Endothelial cell (in vitro differentiated cells): Measurements from ENCODE around the gene ZPBP2. TPM values are rescaled to one million over a fixed set of nuclear protein-coding genes. Genes with fewer than 3 reads are reported as not detected.

Experiments used
- DNase-seq: peaks from one replicate; pipeline ENCODE4 v3.0.0; 2021; ENCODE audit warnings: low spot score
- H3K27ac Mint-ChIP-seq: one replicate; pipeline ENCODE4 v1.8.0; 2021; ENCODE audit warnings: mixed read lengths, inconsistent platforms; ENCODE audit not compliant: unreplicated experiment
- H3K27me3 Mint-ChIP-seq: one replicate; pipeline ENCODE4 v1.8.0; 2021; ENCODE audit warnings: mild to moderate bottlenecking, moderate library complexity, mixed read lengths, inconsistent platforms; ENCODE audit not compliant: unreplicated experiment
- H3K36me3 Mint-ChIP-seq: one replicate; pipeline ENCODE4 v1.8.0; 2021; ENCODE audit warnings: mild to moderate bottlenecking, low read depth, mixed read lengths, inconsistent platforms; ENCODE audit not compliant: unreplicated experiment
- H3K4me1 Mint-ChIP-seq: one replicate; pipeline ENCODE4 v1.8.0; 2021; ENCODE audit warnings: mild to moderate bottlenecking, mixed read lengths, inconsistent platforms; ENCODE audit not compliant: unreplicated experiment
- H3K4me3 Mint-ChIP-seq: one replicate; pipeline ENCODE4 v1.8.0; 2021; ENCODE audit warnings: mild to moderate bottlenecking, mixed read lengths, inconsistent platforms; ENCODE audit not compliant: unreplicated experiment
- H3K9me3 Mint-ChIP-seq: one replicate; pipeline ENCODE4 v1.8.0; 2021; ENCODE audit warnings: mixed read lengths, inconsistent platforms; ENCODE audit not compliant: unreplicated experiment
- CTCF ChIP-seq: fragments of 200-600 bp; sonication (generic); IDR thresholded peaks from one replicate; pipeline ENCODE4 v1.5.0; 2021; ENCODE audit warnings: antibody characterized with exemption; ENCODE audit not compliant: unreplicated experiment
- total RNA-seq: library from RNA; stranded (reverse); fragmentation: NEBNext Ultra II Directional; extraction: Animal tissue kit (Norgen Biotek cat#: 25700); gene quantifications from one replicate; pipeline ENCODE4 v1.2.1, GENCODE V29; 2021; ENCODE audit not compliant: unreplicated experiment

ZPBP2 gene
- total RNA-seq, 1 donor from 2014 or later: not detected

DNA sequence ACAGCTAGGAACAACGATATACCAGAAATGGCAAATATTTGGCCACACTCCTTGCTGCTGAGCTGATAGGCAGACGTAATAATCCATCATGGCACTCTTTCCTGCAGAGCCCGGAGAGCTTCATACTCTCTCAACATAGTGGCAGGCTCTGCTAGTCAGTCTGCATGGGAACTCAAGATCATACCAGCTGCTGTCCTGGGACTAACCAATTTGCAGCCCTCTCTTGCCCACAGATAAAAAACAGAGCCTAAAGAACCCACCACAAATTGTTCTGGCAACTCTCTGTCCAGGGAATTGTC, 36.9 kb downstream of the ZPBP2 start:
- Mint-ChIP-seq H3K27ac (no peak overlapping the region), H3K4me3 (no peak overlapping the region), H3K27me3 (no peaks in the 10 kb centered on the region), H3K4me1 (no peaks in the 10 kb centered on the region), H3K9me3 (no peaks in the 10 kb centered on the region), H3K36me3 (peaks cover 2% of the 10 kb centered on the region)
- no peak for TF ChIP-seq CTCF
- DNase-seq: no peak

DNA sequence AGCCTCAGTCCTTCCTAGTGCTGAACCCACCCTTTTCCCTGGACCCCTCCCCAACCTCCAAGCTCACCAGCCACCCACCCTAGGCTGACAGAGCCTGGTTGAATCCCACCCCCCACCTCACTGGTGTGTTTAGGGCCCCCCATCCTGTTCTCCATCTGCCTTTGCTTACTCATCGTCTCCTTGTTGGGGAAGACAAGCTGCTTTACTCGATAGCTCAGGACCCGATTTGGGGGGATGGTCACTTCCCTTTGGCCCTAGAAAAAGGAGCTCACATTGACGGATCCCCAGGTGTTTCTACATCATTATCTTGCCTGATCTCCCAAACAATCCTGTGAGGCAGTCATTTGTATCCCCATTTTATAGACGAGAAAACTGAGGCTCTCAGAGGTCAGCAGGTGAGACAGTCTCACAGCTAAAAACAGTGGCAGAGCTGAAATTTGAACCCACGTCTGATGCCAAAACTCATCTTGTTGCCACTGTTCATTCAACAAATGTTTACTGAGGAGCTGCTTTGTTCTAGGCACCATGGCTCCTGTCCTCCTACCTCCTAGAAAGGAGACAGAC, 40.9 kb downstream of the ZPBP2 start:
- TF ChIP-seq CTCF: no peak
- no peaks in the 10 kb centered on the region for H3K4me1 Mint-ChIP-seq
- DNase-seq: no peak
- H3K9me3 Mint-ChIP-seq: no peaks in the 10 kb centered on the region
- H3K27ac Mint-ChIP-seq: no peak overlapping the region
- H3K27me3 Mint-ChIP-seq: no peaks in the 10 kb centered on the region
- peaks cover 7% of the 10 kb centered on the region for H3K36me3 Mint-ChIP-seq
- H3K4me3 Mint-ChIP-seq: no peak overlapping the region

- TF ChIP-seq CTCF: no peak
- Mint-ChIP-seq H3K4me3 (no peak overlapping the region), H3K4me1 (peaks cover 3% of the 10 kb centered on the region), H3K27me3 (no peaks in the 10 kb centered on the region), H3K36me3 (peaks cover 5% of the 10 kb centered on the region), H3K9me3 (no peaks in the 10 kb centered on the region), H3K27ac (no peak overlapping the region)
- no peak for DNase-seq
Observed at GRCh38 chr17:39913989-39914388, 46.0 kb downstream of the ZPBP2 start.

- H3K36me3 Mint-ChIP-seq: peaks cover 5% of the 10 kb centered on the region
- no peak for TF ChIP-seq CTCF
- H3K27ac Mint-ChIP-seq: no peak overlapping the region
- no peak for DNase-seq
- peaks cover 3% of the 10 kb centered on the region for H3K4me1 Mint-ChIP-seq
- H3K4me3 Mint-ChIP-seq: no peak overlapping the region
- peaks cover 2% of the 10 kb centered on the region for H3K27me3 Mint-ChIP-seq
- H3K9me3 Mint-ChIP-seq: no peaks in the 10 kb centered on the region
Observed at GRCh38 chr17:39915559-39915958, 47.6 kb downstream of the ZPBP2 start.

DNA sequence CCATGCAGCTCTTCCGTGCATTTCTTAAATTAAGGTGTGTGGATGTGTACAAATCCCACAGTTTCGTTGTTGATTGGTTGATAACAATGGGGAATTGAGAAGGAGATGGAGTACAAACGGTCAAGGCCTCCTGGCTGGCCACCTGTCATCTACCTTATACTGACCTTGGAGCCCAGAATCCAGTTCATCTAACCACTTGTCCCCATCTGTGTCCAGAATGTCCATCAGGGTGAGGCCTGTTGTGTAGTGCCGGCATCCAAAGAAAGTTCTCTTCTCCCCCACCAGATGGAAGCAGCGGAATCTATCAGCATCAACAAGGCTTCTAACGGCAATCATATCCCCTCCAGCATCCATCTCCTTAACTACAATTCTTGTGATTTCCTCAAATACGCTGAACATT, 48.9 kb downstream of the ZPBP2 start:
- H3K27me3 Mint-ChIP-seq: peaks cover 2% of the 10 kb centered on the region
- no peaks in the 10 kb centered on the region for H3K9me3 Mint-ChIP-seq
- no peak overlapping the region for H3K27ac Mint-ChIP-seq
- no peak overlapping the region for H3K4me3 Mint-ChIP-seq
- no peak for DNase-seq
- peaks cover 2% of the 10 kb centered on the region for H3K36me3 Mint-ChIP-seq
- TF ChIP-seq CTCF: no peak
- H3K4me1 Mint-ChIP-seq: peaks cover 3% of the 10 kb centered on the region
